Panc1 (cell line): Measurements from ENCODE around the gene PRKG1. TPM values are rescaled to one million over a fixed set of nuclear protein-coding genes. Genes with fewer than 3 reads are reported as not detected.

Source experiments
- ATAC-seq: fragments of 200-7000 bp; cut with Tn5 transposase; 2 replicates; pipeline ENCODE4 v1.9.1; 2020; ENCODE audit warnings: mild to moderate bottlenecking, moderate library complexity
- BruUV-seq: library from RNA; stranded (reverse); fragments of 400-500 nt; replicated peaks from 2 replicates; lab custom pipeline; 2021; lab: Mats Ljungman, UMichigan
- CTCF ChIA-PET: fragments of 300-600 bp; sonication (Branson Sonifier 250); formaldehyde crosslinking; loops from one replicate; lab custom pipeline; 2022; ENCODE audit warnings: antibody characterized with exemption; lab: Charles Lee
- POLR2A ChIA-PET: fragments of 300-600 bp; sonication (Branson Sonifier 250); formaldehyde crosslinking; loops from one replicate; lab custom pipeline; 2022; ENCODE audit warnings: antibody characterized with exemption; lab: Charles Lee
- DNase-seq: peaks from one replicate; pipeline ENCODE4 v3.0.0-alpha.2; 2010; ENCODE audit warnings: low read depth, low spot score
- H3K27ac ChIP-seq: 2 replicates; pipeline ENCODE4 v1.5.1; 2011; ENCODE audit warnings: mild to moderate bottlenecking, low read length, inconsistent platforms
- H3K27me3 ChIP-seq: fragments of 200-500 bp; sonication (Bioruptor generic); 2 replicates; pipeline ENCODE4 v1.6.0; 2014; ENCODE audit warnings: low read length, inconsistent platforms; ENCODE audit not compliant: control insufficient read depth, insufficient read depth
- H3K36me3 ChIP-seq: fragments of 200-500 bp; sonication (Bioruptor generic); 2 replicates; pipeline ENCODE4 v1.5.1; 2014; ENCODE audit warnings: inconsistent platforms, mild to moderate bottlenecking, low read length, moderate library complexity; ENCODE audit not compliant: control insufficient read depth, insufficient read depth
- H3K4me1 ChIP-seq: 2 replicates; pipeline ENCODE4 v1.5.1; 2011; ENCODE audit warnings: inconsistent platforms, mild to moderate bottlenecking, low read length, moderate library complexity; ENCODE audit not compliant: control insufficient read depth, insufficient read depth
- H3K4me3 ChIP-seq, 2 experiments: 2 replicates each; pipeline ENCODE4 v1.5.1; 2011 to 2012; ENCODE audit warnings: low read depth in 2 of 2, low read length in 2 of 2, mild to moderate bottlenecking in 2 of 2, inconsistent platforms in 1 of 2, moderate library complexity in 1 of 2
- H3K9me3 ChIP-seq: fragments of 200-500 bp; sonication (Bioruptor generic); 2 replicates; pipeline ENCODE4 v1.5.1; 2014; ENCODE audit warnings: low read depth, mild to moderate bottlenecking, inconsistent platforms, low read length, moderate library complexity; ENCODE audit not compliant: control insufficient read depth, insufficient read depth
- CTCF ChIP-seq: fragments of 450-650 bp; IDR thresholded peaks from 2 replicates; pipeline ENCODE4 v1.5.1; 2017; ENCODE audit warnings: mild to moderate bottlenecking
- POLR2AphosphoS5 ChIP-seq: IDR thresholded peaks from 2 replicates; pipeline ENCODE4 v1.6.1; 2012; ENCODE audit warnings: mild to moderate bottlenecking, low read depth, low read length, moderate library complexity
- REST ChIP-seq, 2 experiments: IDR thresholded peaks; 2 replicates each; pipeline ENCODE4 v1.6.1; 2011 to 2012; ENCODE audit warnings: low read depth in 2 of 2, control low read depth in 1 of 2, low read length in 1 of 2, mild to moderate bottlenecking in 1 of 2, moderate library complexity in 1 of 2; ENCODE audit not compliant: insufficient read depth in 1 of 2
- SIN3A ChIP-seq: IDR thresholded peaks from 2 replicates; pipeline ENCODE4 v1.6.1; 2012; ENCODE audit warnings: low read depth, mild to moderate bottlenecking, low read length, moderate library complexity, borderline replicate concordance; ENCODE audit not compliant: insufficient read depth
- TCF7L2 ChIP-seq: IDR thresholded peaks from 2 replicates; pipeline ENCODE4 v1.6.1; 2011; ENCODE audit warnings: mild to moderate bottlenecking, low read depth, low read length, inconsistent platforms
- in situ Hi-C: cut with HindIII; loops from 2 replicates; pipeline ENCODE4 v1.10.0; 2016; ENCODE audit warnings: low sequenced_read_pairs, low pct_unique_long_range_greater_than_20kb
- intact Hi-C: fragments of 100-400 bp; cut with micrococcal nuclease; formaldehyde crosslinking; loops from one replicate; pipeline ENCODE4 v1.10.0; 2022; ENCODE audit not compliant: unreplicated experiment
- total RNA-seq: library from RNA; stranded (reverse); gene quantifications from one replicate; pipeline ENCODE4 v1.2.1, GENCODE V29; 2021; ENCODE audit not compliant: unreplicated experiment

Gene PRKG1
- total RNA-seq, 1 experiment from 2014 or later: 0.92 TPM

GRCh38 chr10:52256832-52257691 lies 1182.8 kb downstream of the PRKG1 start:
- intact Hi-C loops (no loop called here), in situ Hi-C loops (no loop called here)
- DNase-seq (no peak), ATAC-seq (no peak)
- Histone ChIP-seq H3K27me3 (no peaks in the 10 kb centered on the region), H3K4me1 (no peaks in the 10 kb centered on the region), H3K36me3 (no peaks in the 10 kb centered on the region), H3K9me3 (no peaks in the 10 kb centered on the region), H3K4me3 (no peak overlapping the region), H3K27ac (no peak overlapping the region)
- BruUV-seq: no TSS peak
- ChIA-PET POLR2A (no interaction called here), CTCF (no interaction called here)
- TF ChIP-seq TCF7L2 (no peak), CTCF (no peak), POLR2AphosphoS5 (no peak), SIN3A (no peak), REST (IDR thresholded peaks at IDR 0.05; ENCODE audit: insufficient read depth in 1 of 2, low read depth in 2 of 2, low read length in 1 of 2) (no peak)

GRCh38 chr10:52257692-52258075 lies 1183.4 kb downstream of the PRKG1 start:
- POLR2A ChIA-PET: no interaction called here
- Histone ChIP-seq H3K27me3 (no peaks in the 10 kb centered on the region), H3K4me1 (no peaks in the 10 kb centered on the region), H3K9me3 (no peaks in the 10 kb centered on the region), H3K4me3 (no peak overlapping the region), H3K27ac (no peak overlapping the region), H3K36me3 (no peaks in the 10 kb centered on the region)
- in situ Hi-C loops: no loop called here
- CTCF ChIA-PET: no interaction called here
- intact Hi-C loops: no loop called here
- no peak for TF ChIP-seq POLR2AphosphoS5
- TF ChIP-seq CTCF: no peak
- TF ChIP-seq TCF7L2: no peak
- TF ChIP-seq SIN3A: no peak
- TF ChIP-seq REST (IDR thresholded peaks at IDR 0.05; ENCODE audit: insufficient read depth in 1 of 2, low read depth in 2 of 2, low read length in 1 of 2): no peak
- no TSS peak for BruUV-seq
- DNase-seq (no peak), ATAC-seq (no peak)
